T-cell (primary cell): ENCODE measurements around the gene XIST. TPM values are rescaled to one million over a fixed set of nuclear protein-coding genes. Genes with fewer than 3 reads are reported as not detected.
"Not testable (repeated sequence)": the region's sequence is repeated elsewhere in the genome, so short reads cannot be mapped to it uniquely, and the experiment has no call there.

Experiments
- ATAC-seq, 4 experiments: fragments of 200-7000 bp in 3 of 4; fragments of 150-1000 bp in 1 of 4; cut with Tn5 transposase; replicated peaks in 1 of 4; 1 replicate in 3 of 4; 2 replicates in 1 of 4; pipeline ENCODE4 v1.10.0; 2021; ENCODE audit warnings: moderate library complexity in 3 of 4, mild to moderate bottlenecking in 2 of 4, moderate number of reproducible peaks in 1 of 4
- CTCF ChIA-PET, 2 donors: fragments of 300-600 bp; sonication (Branson Sonifier 250); formaldehyde crosslinking; loops; one replicate each; lab custom pipeline; 2022; ENCODE audit warnings: antibody characterized with exemption in 2 of 2; lab: Charles Lee
- POLR2A ChIA-PET, 2 donors: fragments of 300-600 bp; sonication (Branson Sonifier 250); formaldehyde crosslinking; loops; one replicate each; lab custom pipeline; 2022; ENCODE audit warnings: antibody characterized with exemption in 2 of 2; lab: Charles Lee
- DNase-seq, 35 experiments: peaks; one replicate each; pipeline versions ENCODE4 v3.0.0 to v3.0.0-alpha.2; 2013 to 2023
- H3K27ac ChIP-seq: one replicate; pipeline ENCODE4 v1.5.1; 2013; ENCODE audit warnings: low read length
- H3K27me3 ChIP-seq, 2 experiments: replicated peaks in 1 of 2; 1 replicate in 1 of 2; 2 replicates in 1 of 2; pipeline versions ENCODE4 v1.6.1 to v1.7.0; 2013; ENCODE audit warnings: low read length in 1 of 2, mixed read lengths in 1 of 2; ENCODE audit not compliant: control insufficient read depth in 2 of 2, insufficient read depth in 2 of 2; ENCODE audit errors: extremely low read depth in 1 of 2
- H3K36me3 ChIP-seq, 2 donors: 1 replicate in 1 of 2; 2 replicates in 1 of 2; pipeline versions ENCODE4 v1.6.1 to v1.7.0; 2013; ENCODE audit warnings: low read length in 1 of 2; ENCODE audit not compliant: control insufficient read depth in 2 of 2, insufficient read depth in 1 of 2; ENCODE audit errors: extremely low read depth in 1 of 2
- H3K4me1 ChIP-seq, 2 experiments: 1 replicate in 1 of 2; 2 replicates in 1 of 2; pipeline versions ENCODE4 v1.6.1 to v1.7.0; 2013; ENCODE audit warnings: low read length in 2 of 2, mixed read lengths in 1 of 2; ENCODE audit not compliant: insufficient read depth in 2 of 2, control insufficient read depth in 1 of 2; ENCODE audit errors: extremely low read depth in 1 of 2
- H3K4me3 ChIP-seq, 2 donors: 1 replicate in 1 of 2; 2 replicates in 1 of 2; pipeline versions ENCODE4 v1.5.1 to v1.7.0; 2013; ENCODE audit warnings: mild to moderate bottlenecking in 2 of 2, low read length in 1 of 2, moderate library complexity in 1 of 2; ENCODE audit not compliant: control insufficient read depth in 1 of 2; ENCODE audit errors: extremely low read depth in 1 of 2
- H3K9me3 ChIP-seq: 2 replicates; pipeline ENCODE4 v1.7.0; 2013
- H3K27ac Mint-ChIP-seq, 2 donors: one replicate each; pipeline ENCODE4 v1.8.0; 2020 to 2021; ENCODE audit warnings: mild to moderate bottlenecking in 2 of 2, mixed read lengths in 2 of 2
- H3K27me3 Mint-ChIP-seq, 2 donors: one replicate each; pipeline ENCODE4 v1.8.0; 2021 to 2022; ENCODE audit warnings: mixed read lengths in 2 of 2
- H3K36me3 Mint-ChIP-seq: one replicate; pipeline ENCODE4 v1.8.0; 2021; ENCODE audit warnings: mixed read lengths
- H3K4me1 Mint-ChIP-seq, 3 donors: one replicate each; pipeline ENCODE4 v1.8.0; 2020 to 2022; ENCODE audit warnings: mixed read lengths in 3 of 3, mild to moderate bottlenecking in 1 of 3
- H3K4me3 Mint-ChIP-seq, 3 donors: one replicate each; pipeline ENCODE4 v1.8.0; 2020 to 2022; ENCODE audit warnings: mild to moderate bottlenecking in 3 of 3, mixed read lengths in 3 of 3, moderate library complexity in 3 of 3
- H3K9me3 Mint-ChIP-seq, 3 donors: one replicate each; pipeline ENCODE4 v1.8.0; 2020 to 2022; ENCODE audit warnings: mixed read lengths in 3 of 3
- WGBS: methylation state at CpG from one replicate; pipeline ENCODE4 v1.1.5; 2013; ENCODE audit warnings: missing lambda C conversion rate; ENCODE audit not compliant: insufficient coverage; 5-methylcytosine and 5-hydroxymethylcytosine counted together
- total RNA-seq, 35 experiments: library from RNA in 6 of 35; stranded (reverse) in 6 of 35; fragments of 120-200 nt in 1 of 35; gene quantifications; one replicate each; pipeline versions ENCODE4 v1.2.1 to v1.2.4 and lab custom pipeline; 2013 to 2026

The XIST gene
- total RNA-seq, 5 donors from 2014 or later (not counting 1 experiment from before 2014, with no cell fraction given): 0.58 to 481 (median 1.2) TPM

- H3K9me3 ChIP-seq, H3K27me3 ChIP-seq, CTCF ChIA-PET, H3K4me1 Mint-ChIP-seq, DNase-seq, H3K36me3 Mint-ChIP-seq, H3K4me3 ChIP-seq, POLR2A ChIA-PET, H3K4me3 Mint-ChIP-seq, H3K4me1 ChIP-seq, H3K36me3 ChIP-seq, H3K27ac Mint-ChIP-seq, ATAC-seq, H3K27ac ChIP-seq, H3K9me3 Mint-ChIP-seq, H3K27me3 Mint-ChIP-seq: not testable (repeated sequence)
- WGBS: no CpG with 5 or more reads among the region's 1 CpG
Measured at GRCh38 chrX:73804109-73804508, 48.4 kb downstream of the XIST start.

GRCh38 chrX:73799888-73800287, 52.6 kb downstream of the XIST start:
- Histone ChIP-seq H3K27ac (no peak overlapping the region), H3K4me3 (no peak overlapping the region), H3K27me3 (no peaks in the 10 kb centered on the region), H3K4me1 (no peaks in the 10 kb centered on the region), H3K36me3 (no peaks in the 10 kb centered on the region), H3K9me3 (no peaks in the 10 kb centered on the region)
- peaks cover 0 to 11% of the 10 kb centered on the region in 2 donors for H3K27me3 Mint-ChIP-seq
- no peak for ATAC-seq
- DNase-seq: no peak
- POLR2A ChIA-PET: no interaction called here
- no peak overlapping the region for H3K27ac Mint-ChIP-seq
- CTCF ChIA-PET: no interaction called here
- no peaks in the 10 kb centered on the region for H3K9me3 Mint-ChIP-seq
- WGBS: no CpG with 5 or more reads among the region's 3 CpGs
- H3K36me3 Mint-ChIP-seq: no peaks in the 10 kb centered on the region
- no peaks in the 10 kb centered on the region for H3K4me1 Mint-ChIP-seq
- H3K4me3 Mint-ChIP-seq: no peak overlapping the region

- H3K27ac Mint-ChIP-seq, H3K36me3 Mint-ChIP-seq, H3K27me3 ChIP-seq, POLR2A ChIA-PET, H3K4me3 Mint-ChIP-seq, H3K4me3 ChIP-seq, ATAC-seq, CTCF ChIA-PET, H3K27ac ChIP-seq, DNase-seq, H3K9me3 ChIP-seq, H3K4me1 ChIP-seq, H3K9me3 Mint-ChIP-seq, H3K4me1 Mint-ChIP-seq, H3K36me3 ChIP-seq: not testable (repeated sequence)
- peaks cover 0 to 17% of the 10 kb centered on the region in 2 donors for H3K27me3 Mint-ChIP-seq
- WGBS: no CpG with 5 or more reads among the region's 8 CpGs
Measured at GRCh38 chrX:73792511-73792910, 60.0 kb downstream of the XIST start.

- H3K27me3 ChIP-seq: no peaks in the 10 kb centered on the region
- ChIA-PET POLR2A (no interaction called here), CTCF (no interaction called here)
- Mint-ChIP-seq H3K36me3 (no peaks in the 10 kb centered on the region), H3K9me3 (peaks cover 5 to 7% (median 6%) of the 10 kb centered on the region in 3 donors), H3K4me3 (no peak overlapping the region), H3K27ac (no peak overlapping the region), H3K4me1 (no peaks in the 10 kb centered on the region), H3K27me3 (peaks cover 0 to 6% of the 10 kb centered on the region in 2 donors)
- no CpG with 5 or more reads among the region's 1 CpG for WGBS
- H3K36me3 ChIP-seq: no peaks in the 10 kb centered on the region
- H3K27ac ChIP-seq: no peak overlapping the region
- no peaks in the 10 kb centered on the region for H3K4me1 ChIP-seq
- DNase-seq (no peak), ATAC-seq (no peak)
- no peaks in the 10 kb centered on the region for H3K9me3 ChIP-seq
- H3K4me3 ChIP-seq: no peak overlapping the region
Measured at GRCh38 chrX:73785493-73785892, 67.0 kb downstream of the XIST start.
